Prostate gland (tissue), 2 donors: ENCODE measurements around the gene L2HGDH.

Source experiments
- CTCF ChIP-seq, 4 experiments: fragments of 200-600 bp in 2 of 4; fragments of 450-650 bp in 2 of 4; sonication (generic) in 2 of 4; IDR thresholded peaks; 1 replicate in 3 of 4; 2 replicates in 1 of 4; pipeline ENCODE4 v1.5.1; 2016 to 2019; ENCODE audit warnings: antibody characterized with exemption in 4 of 4, mild to moderate bottlenecking in 2 of 4, moderate library complexity in 2 of 4
- POLR2A ChIP-seq: fragments of 450-650 bp; IDR thresholded peaks from one replicate; pipeline ENCODE4 v1.6.1; 2016; ENCODE audit warnings: antibody characterized with exemption, mild to moderate bottlenecking
- POLR2AphosphoS5 ChIP-seq: sonication (generic); formaldehyde crosslinking; IDR thresholded peaks from one replicate; pipeline ENCODE4 v1.6.1; 2017; ENCODE audit warnings: antibody characterized with exemption

- TF ChIP-seq POLR2A (no peak), CTCF (IDR thresholded peaks at IDR 0.05) (no peak), POLR2AphosphoS5 (no peak)
Observed at GRCh38 chr14:50340963-50341362, 28.9 kb upstream of the L2HGDH start.
